Mesodermal cell (in vitro differentiated cells): Measurements from ENCODE around the gene IGSF11.

Experiments used
- H3K27ac ChIP-seq: 2 replicates; pipeline ENCODE4 v1.7.0; 2013; ENCODE audit warnings: mild to moderate bottlenecking, low read depth, low read length, moderate library complexity; ENCODE audit not compliant: severe bottlenecking
- H3K36me3 ChIP-seq: 2 replicates; pipeline ENCODE4 v1.7.1; 2013; ENCODE audit warnings: mild to moderate bottlenecking, low read length, moderate library complexity; ENCODE audit not compliant: control insufficient read depth, insufficient read depth
- H3K4me1 ChIP-seq: one replicate; pipeline ENCODE4 v1.7.1; 2013; ENCODE audit warnings: mild to moderate bottlenecking, low read length; ENCODE audit not compliant: insufficient read depth, control insufficient read depth, poor library complexity, severe bottlenecking
- H3K4me3 ChIP-seq: 2 replicates; pipeline ENCODE4 v1.7.0; 2013; ENCODE audit warnings: low read length, control low read depth, mild to moderate bottlenecking; ENCODE audit not compliant: insufficient read depth, poor library complexity, severe bottlenecking; ENCODE audit errors: extremely low read depth
- H3K9me3 ChIP-seq: 2 replicates; pipeline ENCODE4 v1.7.1; 2013; ENCODE audit warnings: mild to moderate bottlenecking, low read length, moderate library complexity; ENCODE audit not compliant: control insufficient read depth
- WGBS, 2 experiments: methylation state at CpG; one replicate each; pipeline ENCODE4 v1.1.5; 2013; ENCODE audit warnings: missing lambda C conversion rate in 2 of 2; ENCODE audit not compliant: insufficient coverage in 2 of 2; 5-methylcytosine and 5-hydroxymethylcytosine counted together

IGSF11 gene

GRCh38 chr3:118932822-118933558 lies 101.7 kb downstream of the IGSF11 start:
- Histone ChIP-seq H3K9me3 (no peaks in the 10 kb centered on the region), H3K27ac (no peak overlapping the region), H3K36me3 (no peaks in the 10 kb centered on the region), H3K4me3 (no peak overlapping the region), H3K4me1 (peaks cover 2% of the 10 kb centered on the region)
- WGBS, 2 experiments: 93% methylated on average over 2 of the region's 5 CpGs; no CpG with 5 or more reads in 1 of the 2 experiments

DNA sequence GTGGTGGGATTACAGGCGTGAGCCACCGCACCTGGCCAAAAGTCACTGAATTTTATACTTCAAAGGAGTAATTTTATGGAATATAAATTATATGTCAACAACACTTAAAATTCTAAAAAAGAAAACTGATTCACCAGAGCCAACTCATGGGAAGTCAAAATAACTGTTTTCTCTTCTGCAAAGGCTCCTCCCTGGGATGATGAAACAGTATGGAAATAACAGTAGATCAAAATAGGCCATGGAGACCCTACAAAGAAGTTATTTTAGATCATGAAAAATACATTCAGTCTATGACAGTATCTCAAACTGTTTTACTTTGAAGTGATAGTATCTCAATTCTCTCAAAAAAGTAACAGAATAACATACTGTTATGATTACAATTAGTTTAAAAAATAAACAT lies 102.7 kb downstream of the IGSF11 start:
- WGBS, 2 experiments: no CpG with 5 or more reads among the region's 2 CpGs
- H3K4me3 ChIP-seq: no peak overlapping the region
- H3K36me3 ChIP-seq: no peaks in the 10 kb centered on the region
- no peaks in the 10 kb centered on the region for H3K4me1 ChIP-seq
- no peaks in the 10 kb centered on the region for H3K9me3 ChIP-seq
- H3K27ac ChIP-seq: no peak overlapping the region

DNA sequence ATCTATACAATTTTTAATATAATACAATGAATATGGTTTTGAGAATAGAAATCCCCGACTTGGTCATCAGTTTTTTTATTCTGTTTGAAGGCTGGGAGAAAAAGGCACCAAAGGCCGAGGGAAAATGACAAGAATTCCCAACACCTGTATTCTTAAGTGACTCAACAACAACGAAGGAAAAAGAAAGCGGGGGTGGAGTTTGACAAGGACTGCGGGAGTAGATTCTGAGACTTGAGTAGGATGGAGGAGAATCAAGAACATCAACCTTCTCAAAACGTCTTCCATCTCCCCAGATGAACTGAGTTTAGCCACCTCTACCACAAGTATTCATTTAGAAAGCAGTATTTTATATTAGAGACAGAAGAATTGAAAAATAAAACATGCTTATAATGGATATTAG lies 107.2 kb downstream of the IGSF11 start:
- no peaks in the 10 kb centered on the region for H3K36me3 ChIP-seq
- H3K4me1 ChIP-seq: no peaks in the 10 kb centered on the region
- no peaks in the 10 kb centered on the region for H3K9me3 ChIP-seq
- H3K27ac ChIP-seq: no peak overlapping the region
- no peak overlapping the region for H3K4me3 ChIP-seq
- WGBS, 2 experiments: no CpG with 5 or more reads among the region's 6 CpGs

- Histone ChIP-seq H3K4me3 (no peak overlapping the region), H3K4me1 (peaks cover 13% of the 10 kb centered on the region), H3K36me3 (no peaks in the 10 kb centered on the region), H3K27ac (no peak overlapping the region), H3K9me3 (no peaks in the 10 kb centered on the region)
- 69 to 80% methylated on average over 1 to 3 of the region's 3 CpGs for WGBS, 2 experiments
Observed at GRCh38 chr3:118912188-118912587, 122.5 kb downstream of the IGSF11 start.

DNA sequence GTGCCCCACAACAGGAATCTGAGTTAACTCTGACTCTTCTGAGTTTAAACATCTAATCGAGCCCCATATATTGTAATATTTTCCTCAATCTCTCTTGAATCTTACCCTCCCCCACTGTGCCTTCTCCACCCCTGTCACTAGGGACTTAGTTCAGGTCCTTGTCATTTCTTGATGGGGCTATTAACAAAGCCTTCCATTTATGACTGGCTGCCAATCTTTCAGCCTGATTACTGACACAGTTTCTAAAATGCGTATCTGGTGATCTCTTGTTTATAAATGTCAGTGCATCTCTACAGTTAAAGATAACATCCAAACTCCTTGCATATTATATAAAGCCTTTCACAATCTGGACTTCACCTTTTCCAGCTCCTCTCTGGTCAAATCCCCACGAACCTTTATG lies 124.3 kb downstream of the IGSF11 start:
- Histone ChIP-seq H3K9me3 (no peaks in the 10 kb centered on the region), H3K36me3 (no peaks in the 10 kb centered on the region), H3K4me1 (peaks cover 13% of the 10 kb centered on the region), H3K27ac (no peak overlapping the region), H3K4me3 (no peak overlapping the region)
- WGBS, 2 experiments: 74 to 79% methylated on average over 2 of the region's 3 CpGs

- Histone ChIP-seq H3K27ac (no peak overlapping the region), H3K4me3 (no peak overlapping the region), H3K9me3 (no peaks in the 10 kb centered on the region), H3K4me1 (peaks cover 13% of the 10 kb centered on the region), H3K36me3 (no peaks in the 10 kb centered on the region)
Observed at GRCh38 chr3:118909763-118910162, 124.9 kb downstream of the IGSF11 start.

GRCh38 chr3:118907909-118908308 lies 126.7 kb downstream of the IGSF11 start:
- H3K9me3 ChIP-seq: no peaks in the 10 kb centered on the region
- H3K4me1 ChIP-seq: peaks cover 13% of the 10 kb centered on the region
- peak overlapping the region; percentile 61 for H3K27ac ChIP-seq
- WGBS, 2 experiments: 13% methylated on average over 1 of the region's 2 CpGs; no CpG with 5 or more reads in 1 of the 2 experiments
- no peaks in the 10 kb centered on the region for H3K36me3 ChIP-seq
- no peak overlapping the region for H3K4me3 ChIP-seq

DNA sequence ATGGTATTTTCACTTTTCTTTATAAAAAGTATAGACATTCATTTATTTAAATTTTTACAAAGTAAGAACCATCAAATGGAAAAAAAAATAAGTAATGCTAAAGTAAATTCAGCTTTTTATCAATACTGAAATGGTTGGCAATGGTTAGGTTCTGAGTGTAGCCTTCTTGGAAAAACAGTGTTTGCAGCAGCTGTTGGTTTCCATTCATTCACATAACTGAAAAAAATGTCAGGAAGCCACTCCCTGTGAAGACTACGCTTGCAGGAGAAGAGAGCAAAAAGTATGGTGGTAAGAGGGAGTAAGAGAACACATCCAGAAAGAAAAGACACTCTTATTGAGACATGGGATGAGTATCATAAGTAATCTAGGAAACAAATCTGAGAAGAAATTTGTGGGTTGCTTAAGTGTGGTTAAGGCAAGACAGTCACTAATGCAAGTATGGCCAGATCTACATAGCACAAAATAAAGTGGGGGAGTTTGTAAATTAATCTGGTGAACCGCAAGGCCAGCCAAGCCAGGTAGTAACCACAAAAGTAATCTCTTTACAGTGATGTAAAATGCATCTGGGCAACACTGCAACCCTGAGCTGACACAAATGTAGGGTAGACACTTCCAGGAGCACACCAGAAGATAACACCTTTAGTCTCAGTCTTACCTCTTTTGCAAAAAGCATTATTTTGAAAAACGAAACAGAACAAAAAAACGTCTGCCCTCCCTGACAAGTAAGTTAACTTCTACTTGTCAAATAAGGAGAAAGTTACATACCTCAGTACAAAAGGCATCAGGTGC lies 133.7 kb downstream of the IGSF11 start:
- H3K4me3 ChIP-seq: no peak overlapping the region

GRCh38 chr3:118890206-118890605 lies 144.4 kb downstream of the IGSF11 start:
- Histone ChIP-seq H3K9me3 (no peaks in the 10 kb centered on the region), H3K4me1 (no peaks in the 10 kb centered on the region), H3K36me3 (no peaks in the 10 kb centered on the region), H3K4me3 (no peak overlapping the region), H3K27ac (no peak overlapping the region)
- WGBS, 2 experiments: 100% methylated on average over 1 of the region's 2 CpGs; no CpG with 5 or more reads in 1 of the 2 experiments

More for the DNA sequence above, 133.7 kb downstream of the IGSF11 start:
- Histone ChIP-seq H3K27ac (no peak overlapping the region), H3K4me1 (no peaks in the 10 kb centered on the region), H3K9me3 (no peaks in the 10 kb centered on the region), H3K36me3 (no peaks in the 10 kb centered on the region)
- WGBS, 2 experiments: 76 to 100% methylated on average over 2 to 4 of the region's 4 CpGs

- H3K9me3 ChIP-seq: no peaks in the 10 kb centered on the region
- no peaks in the 10 kb centered on the region for H3K36me3 ChIP-seq
- H3K4me1 ChIP-seq: no peaks in the 10 kb centered on the region
- no peak overlapping the region for H3K27ac ChIP-seq
- H3K4me3 ChIP-seq: no peak overlapping the region
Observed at GRCh38 chr3:118889691-118890090, 145.0 kb downstream of the IGSF11 start.

- Histone ChIP-seq H3K27ac (no peak overlapping the region), H3K4me1 (no peaks in the 10 kb centered on the region), H3K36me3 (no peaks in the 10 kb centered on the region), H3K9me3 (no peaks in the 10 kb centered on the region), H3K4me3 (no peak overlapping the region)
- WGBS, 2 experiments: 83 to 85% methylated on average over 2 of the region's 3 CpGs
Observed at GRCh38 chr3:118886708-118887107, 147.9 kb downstream of the IGSF11 start.
